Effector memory CD4-positive, alpha-beta T cell (primary cell): ENCODE measurements around the gene DNASE1L1.

Source experiments
- DNase-seq, 3 donors: peaks; one replicate each; pipeline ENCODE4 v3.0.0-alpha.2; 2020
- H3K27ac ChIP-seq: 2 replicates; pipeline ENCODE4 v1.7.0; 2013; ENCODE audit warnings: mild to moderate bottlenecking, low read length, moderate library complexity; ENCODE audit not compliant: insufficient read depth, poor library complexity, severe bottlenecking
- H3K27me3 ChIP-seq: replicated peaks from 2 replicates; pipeline ENCODE4 v1.7.0; 2013; ENCODE audit warnings: mild to moderate bottlenecking, low read length; ENCODE audit not compliant: insufficient read depth, control insufficient read depth, poor library complexity, severe bottlenecking
- H3K36me3 ChIP-seq: 2 replicates; pipeline ENCODE4 v1.7.0; 2013; ENCODE audit warnings: mild to moderate bottlenecking, low read length, moderate library complexity; ENCODE audit not compliant: control insufficient read depth, insufficient read depth
- H3K4me1 ChIP-seq: 2 replicates; pipeline ENCODE4 v1.7.0; 2013; ENCODE audit warnings: low read length, mild to moderate bottlenecking; ENCODE audit not compliant: control insufficient read depth, insufficient read depth, poor library complexity, severe bottlenecking
- H3K4me3 ChIP-seq: 2 replicates; pipeline ENCODE4 v1.7.0; 2013; ENCODE audit warnings: low read length, low read depth, mild to moderate bottlenecking; ENCODE audit not compliant: insufficient read depth, poor library complexity, severe bottlenecking
- H3K9me3 ChIP-seq: 2 replicates; pipeline ENCODE4 v1.7.0; 2013; ENCODE audit warnings: mild to moderate bottlenecking, low read length, moderate library complexity; ENCODE audit not compliant: control insufficient read depth

DNASE1L1 gene

DNA sequence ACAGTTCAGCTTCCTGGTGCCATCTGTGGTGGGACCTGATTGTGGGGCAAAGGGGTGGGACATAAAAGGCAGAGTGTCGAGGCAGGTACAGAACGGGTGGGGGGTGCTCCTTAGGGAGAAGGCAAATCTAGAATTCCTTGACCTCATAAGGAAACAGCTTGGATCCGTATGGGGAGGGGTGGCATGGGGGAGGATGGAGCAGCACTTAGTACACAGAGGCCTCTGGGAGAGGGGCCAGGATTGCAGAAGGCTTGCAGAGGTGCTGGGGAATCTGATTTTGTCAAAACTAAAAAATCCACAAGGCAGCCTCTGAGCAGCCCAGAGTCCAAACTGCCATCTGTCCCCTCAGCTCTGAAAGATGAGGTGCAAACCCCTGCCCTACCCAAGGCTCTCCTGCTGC is 32.3 kb downstream of the DNASE1L1 start:
- H3K27ac ChIP-seq: peak overlapping the region; percentile 48
- peaks cover 37% of the 10 kb centered on the region for H3K4me1 ChIP-seq
- no peaks in the 10 kb centered on the region for H3K27me3 ChIP-seq
- DNase-seq: no peak
- no peak overlapping the region for H3K4me3 ChIP-seq
- no peaks in the 10 kb centered on the region for H3K9me3 ChIP-seq
- H3K36me3 ChIP-seq: no peaks in the 10 kb centered on the region

DNA sequence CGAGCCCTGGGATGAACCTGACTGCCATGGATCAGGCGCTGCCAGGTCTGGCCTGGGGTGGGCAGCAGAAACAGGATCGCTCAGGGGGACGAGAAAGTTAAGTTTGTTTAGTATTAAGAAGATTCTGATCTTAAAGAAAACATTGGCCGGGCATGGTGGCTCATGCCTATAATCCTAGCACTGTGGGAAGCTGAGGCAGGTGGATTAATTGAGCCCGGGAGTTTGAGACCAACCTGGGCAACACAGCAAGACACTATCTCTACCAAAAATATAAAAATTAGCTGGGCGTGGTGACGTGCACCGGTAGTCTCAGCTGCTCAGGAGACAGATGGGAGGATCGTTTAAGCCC is 33.9 kb downstream of the DNASE1L1 start:
- no peaks in the 10 kb centered on the region for H3K9me3 ChIP-seq
- H3K4me1 ChIP-seq: peaks cover 31% of the 10 kb centered on the region
- no peak for DNase-seq
- no peak overlapping the region for H3K4me3 ChIP-seq
- no peaks in the 10 kb centered on the region for H3K27me3 ChIP-seq
- no peaks in the 10 kb centered on the region for H3K36me3 ChIP-seq
- no peak overlapping the region for H3K27ac ChIP-seq

DNA sequence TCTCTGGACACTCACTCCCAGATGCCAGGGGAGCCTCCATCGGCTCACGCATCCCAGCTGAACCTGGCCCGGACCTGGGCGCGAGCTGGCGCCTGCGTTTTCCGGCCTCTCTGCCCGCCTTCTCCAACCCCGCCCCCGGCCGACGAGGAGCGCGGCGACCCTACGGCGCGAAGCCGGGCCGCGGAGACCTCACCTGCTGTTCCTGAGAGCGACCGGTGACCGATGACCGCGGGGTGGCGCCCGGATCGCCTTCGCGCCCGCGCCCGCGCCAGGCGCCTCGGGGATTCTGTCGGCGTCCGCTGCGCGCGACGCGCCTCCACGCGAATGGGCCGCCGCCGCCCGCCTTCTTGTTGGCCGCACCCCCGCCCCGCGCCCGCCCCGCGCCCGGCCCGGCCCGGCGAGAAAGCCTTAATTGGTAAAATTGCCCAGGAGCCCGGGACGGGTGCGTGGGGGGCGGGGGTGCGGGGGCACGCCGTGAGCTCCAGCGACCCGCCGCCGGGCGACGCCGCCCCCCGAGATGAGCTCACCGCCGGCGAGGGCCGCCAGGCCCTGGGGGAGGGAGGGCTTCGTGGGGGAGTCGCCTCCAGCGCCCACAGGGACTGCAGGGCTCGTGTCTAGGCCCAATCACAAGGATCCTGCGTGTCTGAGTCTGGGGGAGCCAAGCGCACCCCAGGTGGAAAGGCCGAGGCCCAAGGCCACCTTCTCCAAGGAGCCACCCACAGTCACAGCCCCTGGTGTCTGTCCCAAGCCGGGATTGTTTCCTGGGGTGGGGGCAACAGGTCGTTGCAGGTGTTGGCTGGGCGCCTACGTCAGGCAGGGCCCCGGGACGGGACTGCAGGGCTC is 34.5 kb downstream of the DNASE1L1 start, which contains the start of gene FLNA:
FLNA (minus strand) TSS at position 322 of the 843 bp plus-strand sequence. CDS start 3,389 bp downstream, outside the sequence.
- DNase-seq: no peak
- peak within 1 kb of the TSS; percentile 22 for H3K4me3 ChIP-seq
- no peaks in the 10 kb centered on the region for H3K27me3 ChIP-seq
- H3K4me1 ChIP-seq: peaks cover 25% of the 10 kb centered on the region
- no peaks in the 10 kb centered on the region for H3K36me3 ChIP-seq
- no peaks in the 10 kb centered on the region for H3K9me3 ChIP-seq
- H3K27ac ChIP-seq: peak within 1 kb of the TSS; percentile 39

DNA sequence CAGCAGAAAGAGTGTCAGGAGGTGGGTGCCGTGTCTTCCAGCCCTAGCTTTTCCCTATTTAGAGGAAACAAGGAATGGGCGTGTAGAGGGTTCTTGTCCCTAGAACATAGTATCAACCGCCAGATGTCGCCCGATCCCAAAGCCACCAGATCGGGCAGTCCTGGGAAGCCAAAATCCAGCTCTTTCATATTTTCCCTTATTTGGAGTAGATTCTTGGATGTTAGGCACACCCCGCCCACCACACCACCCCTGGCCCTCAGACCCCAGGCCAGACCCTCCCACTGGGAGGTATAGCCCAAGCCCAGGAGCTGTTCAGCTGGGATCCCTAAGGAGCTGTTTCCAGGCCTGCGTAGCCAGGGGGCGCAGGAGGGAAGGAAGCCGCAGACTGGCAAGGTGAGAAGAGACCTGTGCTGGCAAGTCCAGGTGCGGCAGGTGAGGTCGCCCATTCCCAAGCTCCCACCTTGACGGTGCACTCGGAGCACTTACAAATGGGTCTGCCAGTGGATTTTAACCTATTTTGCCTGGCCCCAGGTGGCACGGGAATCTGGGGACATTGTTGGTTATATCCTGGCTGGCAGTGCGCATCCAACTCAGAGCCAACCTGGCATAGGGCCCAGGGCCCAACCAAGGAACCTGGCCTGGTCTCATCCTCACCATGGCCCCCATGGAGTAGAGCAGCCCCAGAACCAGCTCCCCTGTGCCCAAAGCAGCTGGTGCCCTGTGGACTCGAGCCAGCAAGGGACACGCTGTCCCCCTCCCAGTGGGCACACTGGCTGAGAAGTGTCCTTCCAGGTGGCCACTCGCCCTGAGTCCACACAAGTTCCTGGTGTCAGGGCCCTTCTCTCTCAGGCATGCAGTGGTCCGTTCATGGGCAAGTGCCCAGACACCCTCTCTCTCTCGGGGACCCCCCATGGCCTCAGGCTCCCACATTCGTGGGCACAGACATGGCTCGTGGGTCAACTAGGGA is 35.4 kb downstream of the DNASE1L1 start:
- Histone ChIP-seq H3K27ac (peak overlapping the region; percentile 39), H3K9me3 (no peaks in the 10 kb centered on the region), H3K27me3 (no peaks in the 10 kb centered on the region), H3K4me3 (peak overlapping the region; percentile 22), H3K4me1 (peaks cover 25% of the 10 kb centered on the region), H3K36me3 (no peaks in the 10 kb centered on the region)
- no peak for DNase-seq

DNA sequence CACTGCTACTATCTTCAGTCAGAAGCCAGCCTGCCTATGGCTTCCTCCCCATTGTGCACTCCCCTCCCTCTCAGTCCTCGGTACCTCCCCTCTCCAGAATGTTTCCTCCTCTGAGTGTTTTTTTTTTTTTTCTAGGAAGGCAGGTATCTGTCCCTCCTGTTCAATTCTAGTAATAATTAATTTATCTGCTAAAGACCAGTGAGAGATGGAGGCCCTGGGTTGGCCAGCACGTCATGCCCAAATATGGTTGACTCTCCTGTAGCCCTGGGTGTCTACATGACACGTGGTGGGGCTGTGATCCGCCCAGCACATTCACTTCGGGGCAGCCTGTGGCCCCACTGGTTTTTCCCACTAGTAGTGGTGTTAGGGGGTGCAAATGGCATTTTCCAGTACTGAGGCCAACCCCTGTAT is 36.4 kb downstream of the DNASE1L1 start:
- Histone ChIP-seq H3K36me3 (peaks cover 7% of the 10 kb centered on the region), H3K9me3 (no peaks in the 10 kb centered on the region), H3K27me3 (no peaks in the 10 kb centered on the region), H3K27ac (peak overlapping the region; percentile 97), H3K4me3 (peak overlapping the region; percentile 77), H3K4me1 (peaks cover 30% of the 10 kb centered on the region)
- DNase-seq: no peak

DNA sequence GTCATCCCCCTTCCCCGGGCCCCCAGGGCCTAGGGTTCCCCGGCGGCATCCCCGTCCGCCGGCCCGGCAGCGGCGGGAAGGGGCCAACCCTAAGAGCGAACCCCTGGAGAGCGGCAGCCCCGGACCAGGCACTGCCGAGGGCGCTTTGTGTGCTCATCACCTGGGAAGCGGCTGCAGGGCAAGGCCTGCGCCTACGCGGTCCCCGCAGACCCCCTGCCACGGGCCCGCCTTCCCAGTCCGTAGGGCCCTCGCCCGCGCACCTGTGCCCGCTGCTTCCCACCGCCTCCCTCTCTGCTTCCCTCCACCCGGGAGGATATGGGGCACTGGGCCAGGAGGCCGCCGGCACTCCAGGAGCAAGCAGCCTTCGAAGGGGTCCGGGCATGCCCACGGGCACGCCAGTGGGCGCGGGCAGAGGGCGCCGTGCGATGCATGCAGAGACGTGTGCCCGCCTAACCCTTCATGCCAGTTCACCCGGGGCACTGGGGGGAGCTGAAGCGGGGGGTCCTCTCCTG is 37.2 kb downstream of the DNASE1L1 start:
- H3K36me3 ChIP-seq: peaks cover 15% of the 10 kb centered on the region
- no peaks in the 10 kb centered on the region for H3K9me3 ChIP-seq
- no peak for DNase-seq
- H3K27me3 ChIP-seq: no peaks in the 10 kb centered on the region
- peak overlapping the region; percentile 77 for H3K4me3 ChIP-seq
- H3K27ac ChIP-seq: peak overlapping the region; percentile 97
- H3K4me1 ChIP-seq: peaks cover 37% of the 10 kb centered on the region

DNA sequence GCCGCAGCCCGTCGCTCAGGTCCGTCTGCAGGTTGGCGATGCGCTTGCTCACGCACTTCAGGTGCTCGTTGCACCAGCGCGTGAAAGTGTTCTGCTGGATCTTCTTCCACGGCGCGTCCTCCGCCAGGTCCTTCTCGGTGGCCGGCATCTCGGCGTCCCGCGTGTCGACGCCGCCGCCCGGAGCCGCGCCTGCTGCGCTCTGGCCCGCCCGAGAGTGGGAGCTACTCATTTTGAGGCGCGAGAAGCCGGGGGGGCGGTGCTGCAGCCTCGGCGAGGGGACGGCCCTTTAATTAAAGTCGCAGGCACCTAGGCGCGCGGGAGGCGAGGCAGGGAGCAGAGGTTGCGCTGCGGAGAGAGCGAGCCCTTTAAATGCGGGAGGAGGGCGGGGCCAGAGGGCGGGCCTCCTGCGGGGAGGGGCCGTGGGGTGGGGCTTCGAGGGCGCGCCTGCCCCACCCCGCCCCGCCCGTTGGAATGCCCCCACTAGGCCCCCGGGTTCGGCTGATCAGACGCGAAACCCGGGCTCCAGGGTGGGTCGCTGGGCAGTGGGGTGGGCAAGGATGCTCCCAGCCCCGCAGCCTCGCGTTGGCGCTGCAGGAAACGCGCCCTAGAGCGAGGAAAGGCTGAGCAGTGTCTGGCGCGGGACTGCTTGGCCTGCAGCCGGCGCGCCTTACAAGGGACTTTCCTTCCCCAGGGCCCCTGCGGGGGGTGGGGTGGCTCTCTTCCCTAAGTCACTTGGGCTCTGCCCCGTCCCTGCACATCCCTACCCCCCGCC is 37.9 kb downstream of the DNASE1L1 start:
- peaks cover 40% of the 10 kb centered on the region for H3K4me1 ChIP-seq
- H3K27me3 ChIP-seq: no peaks in the 10 kb centered on the region
- H3K27ac ChIP-seq: peak overlapping the region; percentile 97
- peak overlapping the region; percentile 77 for H3K4me3 ChIP-seq
- DNase-seq: peak; percentile 86 to 91 (median 90)
- H3K9me3 ChIP-seq: no peaks in the 10 kb centered on the region
- H3K36me3 ChIP-seq: peaks cover 21% of the 10 kb centered on the region

DNA sequence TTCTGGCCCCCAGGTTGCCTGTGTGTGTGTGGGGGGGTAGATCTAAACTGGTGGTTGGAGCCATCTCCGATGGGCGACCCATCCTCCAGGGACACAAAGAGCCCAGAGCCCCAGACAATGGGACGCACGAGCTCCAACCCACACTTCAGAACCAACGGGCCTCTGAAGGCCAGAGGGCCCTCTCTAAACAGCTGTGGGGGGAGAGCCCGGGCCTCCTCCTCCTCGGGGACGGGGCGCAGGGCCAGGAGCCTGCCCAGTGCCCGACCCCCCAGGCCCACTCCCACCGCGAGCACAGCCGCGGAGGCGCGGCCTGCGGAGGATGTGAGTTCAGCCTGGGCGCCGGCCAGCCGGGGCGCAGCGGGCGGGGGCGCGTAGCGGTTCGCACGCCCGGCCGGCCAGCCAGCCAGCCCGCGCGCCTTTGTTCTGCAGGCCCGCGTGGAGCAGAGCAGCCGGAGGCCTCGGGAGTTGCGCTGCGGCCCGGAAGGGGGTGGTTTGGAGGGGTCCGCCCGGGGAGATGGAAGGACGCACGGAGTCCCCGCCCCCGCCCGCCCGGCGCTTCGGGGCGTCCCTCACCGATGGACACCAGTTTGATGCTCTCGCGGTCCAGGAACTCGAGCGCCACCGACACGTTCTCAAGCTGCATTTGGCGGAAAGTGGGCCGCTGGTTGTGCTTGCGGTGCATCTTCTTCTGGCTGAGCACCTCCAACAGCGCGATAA is 38.6 kb downstream of the DNASE1L1 start:
- no peak for DNase-seq
- Histone ChIP-seq H3K4me1 (peaks cover 40% of the 10 kb centered on the region), H3K9me3 (no peaks in the 10 kb centered on the region), H3K27ac (peak overlapping the region; percentile 97), H3K27me3 (no peaks in the 10 kb centered on the region), H3K4me3 (peak overlapping the region; percentile 77), H3K36me3 (peaks cover 28% of the 10 kb centered on the region)
